ENCODE measurements around the gene XYLT2.
A peak's percentile ranks its signal among the peaks of the same experiment; 100 is the strongest.

The XYLT2 gene

GRCh38 chr17:50352072-50352692 lies 6.3 kb downstream of the XYLT2 start:
- DNase-seq, result no peak

GRCh38 chr17:50352693-50353599 lies 7.0 kb downstream of the XYLT2 start:
- DNase-seq, result no peak

- peak; percentile 28 for DNase-seq
Measured at GRCh38 chr17:50353600-50354195, 7.8 kb downstream of the XYLT2 start.

GRCh38 chr17:50354198-50354597 lies 8.3 kb downstream of the XYLT2 start:
- DNase-seq, result no peak

GRCh38 chr17:50354776-50355175 lies 8.8 kb downstream of the XYLT2 start:
- DNase-seq, result peak; percentile 39

- no peak for DNase-seq
Measured at GRCh38 chr17:50355336-50355700, 9.4 kb downstream of the XYLT2 start.

- peak; percentile 39 for DNase-seq
Measured at GRCh38 chr17:50355701-50356341, 9.9 kb downstream of the XYLT2 start.

- DNase-seq, result peak; percentile 35
Measured at GRCh38 chr17:50356418-50356817, 10.5 kb downstream of the XYLT2 start.

GRCh38 chr17:50356892-50357510 lies 11.1 kb downstream of the XYLT2 start:
- peak; percentile 37 for DNase-seq

- no peak for DNase-seq
Measured at GRCh38 chr17:50358177-50358576, 12.3 kb downstream of the XYLT2 start.

GRCh38 chr17:50359005-50359699 lies 13.2 kb downstream of the XYLT2 start:
- DNase-seq, result no peak

- DNase-seq, result peak; percentile 35
Measured at GRCh38 chr17:50359998-50360461, 14.1 kb downstream of the XYLT2 start.

- DNase-seq, result no peak
Measured at GRCh38 chr17:50360486-50361115, 14.7 kb downstream of the XYLT2 start.

GRCh38 chr17:50361561-50362480 lies 15.9 kb downstream of the XYLT2 start:
- DNase-seq, result no peak

GRCh38 chr17:50362661-50363060 lies 16.7 kb downstream of the XYLT2 start:
- DNase-seq, result no peak

GRCh38 chr17:50363217-50364060 lies 17.5 kb downstream of the XYLT2 start:
- DNase-seq, result peak; percentile 65

- DNase-seq, result no peak
Measured at GRCh38 chr17:50364061-50364458, 18.1 kb downstream of the XYLT2 start.

GRCh38 chr17:50364715-50365114 lies 18.8 kb downstream of the XYLT2 start:
- no peak for DNase-seq

- DNase-seq, result no peak
Measured at GRCh38 chr17:50365165-50365564, 19.2 kb downstream of the XYLT2 start.
